NB4 (cell line): Measurements from ENCODE around the gene PEAK1.

Experiments used
- MYC ChIP-seq: IDR thresholded peaks from 2 replicates; pipeline ENCODE4 v1.6.1; 2011; ENCODE audit warnings: low read depth, low read length
- POLR2A ChIP-seq: IDR thresholded peaks from 2 replicates; pipeline ENCODE4 v1.6.1; 2011; ENCODE audit warnings: mild to moderate bottlenecking; ENCODE audit not compliant: insufficient read length; ENCODE audit errors: extremely low read depth
- TF ChIP-seq, protein P1 (sequence below): IDR thresholded peaks from one replicate; pipeline ENCODE4 v1.5.1; 2012; ENCODE audit warnings: low read depth, low read length
- TF ChIP-seq, protein P2 (sequence below): IDR thresholded peaks from 2 replicates; pipeline ENCODE4 v1.6.1; 2011; ENCODE audit warnings: low read depth, low read length

DNA sequence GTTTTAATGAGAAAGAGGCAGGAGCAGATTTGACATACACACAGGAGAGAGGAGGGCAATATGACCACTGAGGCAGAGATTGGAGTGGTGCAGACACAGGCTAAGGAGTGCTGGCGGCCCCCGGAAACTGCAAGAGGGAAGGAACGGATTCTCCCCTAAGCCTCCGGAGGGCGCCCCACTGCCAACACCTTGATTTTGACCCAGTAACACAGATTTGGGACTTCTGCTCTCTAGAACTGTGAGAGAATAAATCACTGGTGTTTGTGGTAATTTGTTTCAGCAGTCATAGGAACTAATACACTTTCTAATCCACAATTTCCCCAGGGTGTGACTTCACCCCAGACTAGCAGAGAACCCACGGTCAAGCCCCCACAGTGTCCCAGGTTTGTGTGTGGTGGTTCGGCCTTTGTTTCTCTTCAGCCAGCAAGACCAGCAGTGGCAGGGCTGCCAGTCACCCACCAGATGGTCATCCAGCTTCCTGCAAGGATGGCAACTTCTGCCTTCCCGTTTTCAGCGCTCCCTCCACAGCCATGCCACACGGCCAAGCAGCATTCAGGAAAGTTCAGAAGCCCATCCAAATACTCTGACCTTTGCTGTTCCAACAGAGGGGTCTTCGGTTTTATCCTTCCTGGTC lies 325.4 kb downstream of the PEAK1 start:
- TF ChIP-seq, protein P1, sequence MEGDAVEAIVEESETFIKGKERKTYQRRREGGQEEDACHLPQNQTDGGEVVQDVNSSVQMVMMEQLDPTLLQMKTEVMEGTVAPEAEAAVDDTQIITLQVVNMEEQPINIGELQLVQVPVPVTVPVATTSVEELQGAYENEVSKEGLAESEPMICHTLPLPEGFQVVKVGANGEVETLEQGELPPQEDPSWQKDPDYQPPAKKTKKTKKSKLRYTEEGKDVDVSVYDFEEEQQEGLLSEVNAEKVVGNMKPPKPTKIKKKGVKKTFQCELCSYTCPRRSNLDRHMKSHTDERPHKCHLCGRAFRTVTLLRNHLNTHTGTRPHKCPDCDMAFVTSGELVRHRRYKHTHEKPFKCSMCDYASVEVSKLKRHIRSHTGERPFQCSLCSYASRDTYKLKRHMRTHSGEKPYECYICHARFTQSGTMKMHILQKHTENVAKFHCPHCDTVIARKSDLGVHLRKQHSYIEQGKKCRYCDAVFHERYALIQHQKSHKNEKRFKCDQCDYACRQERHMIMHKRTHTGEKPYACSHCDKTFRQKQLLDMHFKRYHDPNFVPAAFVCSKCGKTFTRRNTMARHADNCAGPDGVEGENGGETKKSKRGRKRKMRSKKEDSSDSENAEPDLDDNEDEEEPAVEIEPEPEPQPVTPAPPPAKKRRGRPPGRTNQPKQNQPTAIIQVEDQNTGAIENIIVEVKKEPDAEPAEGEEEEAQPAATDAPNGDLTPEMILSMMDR, result peak; percentile 44
- no peak for TF ChIP-seq POLR2A
- TF ChIP-seq MYC, result no peak
- TF ChIP-seq, protein P2, sequence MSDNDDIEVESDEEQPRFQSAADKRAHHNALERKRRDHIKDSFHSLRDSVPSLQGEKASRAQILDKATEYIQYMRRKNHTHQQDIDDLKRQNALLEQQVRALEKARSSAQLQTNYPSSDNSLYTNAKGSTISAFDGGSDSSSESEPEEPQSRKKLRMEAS, result no peak
